DOHH2 (cell line): ENCODE results near the gene FLYWCH1.
A peak's percentile ranks its signal among the peaks of the same experiment; 100 is the strongest.

Experiments
- H3F3A ChIP-seq: fragments of 200-600 bp; sonication (generic), shearing (Covaris generic); 2 replicates; pipeline ENCODE4 v1.6.0; 2016; ENCODE audit warnings: antibody characterized with exemption, mild to moderate bottlenecking; ENCODE audit not compliant: control insufficient read depth, insufficient read depth
- H3K27ac ChIP-seq: fragments of 200-600 bp; sonication (generic); 2 replicates; pipeline ENCODE4 v1.5.1; 2014; ENCODE audit warnings: low read depth, mild to moderate bottlenecking, low read length, moderate library complexity
- H3K27me3 ChIP-seq: fragments of 200-600 bp; sonication (generic); 2 replicates; pipeline ENCODE4 v1.6.1; 2014; ENCODE audit warnings: mild to moderate bottlenecking, low read length, mixed read lengths; ENCODE audit not compliant: control insufficient read depth
- H3K36me3 ChIP-seq: fragments of 200-600 bp; sonication (generic); 2 replicates; pipeline ENCODE4 v1.6.1; 2014; ENCODE audit warnings: mild to moderate bottlenecking, low read length, moderate library complexity, mixed read lengths; ENCODE audit not compliant: control insufficient read depth
- H3K4me1 ChIP-seq: fragments of 200-600 bp; sonication (generic); 2 replicates; pipeline ENCODE4 v1.6.1; 2014; ENCODE audit warnings: mild to moderate bottlenecking, low read length, mixed read lengths; ENCODE audit not compliant: control insufficient read depth
- H3K4me2 ChIP-seq: fragments of 200-600 bp; sonication (generic); 2 replicates; pipeline ENCODE4 v1.6.0; 2014; ENCODE audit warnings: mild to moderate bottlenecking, low read length, moderate library complexity
- H3K4me3 ChIP-seq: fragments of 200-600 bp; sonication (generic); 2 replicates; pipeline ENCODE4 v1.5.1; 2014; ENCODE audit warnings: mild to moderate bottlenecking, low read length, mixed read lengths
- H3K79me2 ChIP-seq: fragments of 200-600 bp; sonication (generic); 2 replicates; pipeline ENCODE4 v1.6.1; 2014; ENCODE audit warnings: mild to moderate bottlenecking, low read length, mixed read lengths; ENCODE audit not compliant: control insufficient read depth
- H3K9me2 ChIP-seq: fragments of 200-600 bp; sonication (generic); replicated peaks from 2 replicates; pipeline ENCODE4 v1.6.1; 2014; ENCODE audit warnings: mild to moderate bottlenecking, low read length, mixed read lengths; ENCODE audit not compliant: control insufficient read depth
- H3K9me3 ChIP-seq: fragments of 200-600 bp; sonication (generic); 2 replicates; pipeline ENCODE4 v1.6.1; 2014; ENCODE audit warnings: antibody characterized with exemption, low read length, mixed read lengths; ENCODE audit not compliant: control insufficient read depth, insufficient read depth
- H4K20me1 ChIP-seq: fragments of 200-600 bp; sonication (generic); 2 replicates; pipeline ENCODE4 v1.6.0; 2014; ENCODE audit warnings: low read depth, mild to moderate bottlenecking, antibody characterized with exemption, low read length, moderate library complexity; ENCODE audit not compliant: control insufficient read depth, insufficient read depth
- CTCF ChIP-seq: fragments of 200-600 bp; sonication (generic); IDR thresholded peaks from one replicate; pipeline ENCODE4 v1.5.1; 2014; ENCODE audit warnings: antibody characterized with exemption, mild to moderate bottlenecking, low read depth, low read length; ENCODE audit not compliant: poor library complexity, severe bottlenecking
- EZH2phosphoT487 ChIP-seq: fragments of 200-600 bp; sonication (generic); IDR thresholded peaks from 2 replicates; pipeline ENCODE4 v1.6.1; 2017; ENCODE audit warnings: borderline replicate concordance, mild to moderate bottlenecking, antibody characterized with exemption, low read length, moderate library complexity, mixed read lengths

The FLYWCH1 gene

GRCh38 chr16:2980227-2981176, 68.8 kb downstream of the FLYWCH1 start, which contains the start of gene PKMYT1:
Gene PKMYT1 (minus strand): TSS chr16:2980446. CDS start chr16:2979657, 789 bp downstream.
- TF ChIP-seq EZH2phosphoT487 (no peak), CTCF (no peak)
- Histone ChIP-seq H3K79me2 (peaks cover 56% of the 10 kb centered on the region), H3K27ac (peak within 1 kb of the TSS; percentile 74), H3K4me1 (peaks cover 50% of the 10 kb centered on the region), H4K20me1 (peaks cover 6% of the 10 kb centered on the region; the same call in 1 of the 2 replicates), H3F3A (peaks cover 6% of the 10 kb centered on the region), H3K9me2 (no peaks in the 10 kb centered on the region), H3K9me3 (no peaks in the 10 kb centered on the region), H3K4me3 (peak within 1 kb of the TSS; percentile 99), H3K27me3 (peaks cover under 1% of the 10 kb centered on the region; the same call in 1 of the 2 replicates), H3K4me2 (peak within 1 kb of the TSS; percentile 97), H3K36me3 (peaks cover 44% of the 10 kb centered on the region)

DNA sequence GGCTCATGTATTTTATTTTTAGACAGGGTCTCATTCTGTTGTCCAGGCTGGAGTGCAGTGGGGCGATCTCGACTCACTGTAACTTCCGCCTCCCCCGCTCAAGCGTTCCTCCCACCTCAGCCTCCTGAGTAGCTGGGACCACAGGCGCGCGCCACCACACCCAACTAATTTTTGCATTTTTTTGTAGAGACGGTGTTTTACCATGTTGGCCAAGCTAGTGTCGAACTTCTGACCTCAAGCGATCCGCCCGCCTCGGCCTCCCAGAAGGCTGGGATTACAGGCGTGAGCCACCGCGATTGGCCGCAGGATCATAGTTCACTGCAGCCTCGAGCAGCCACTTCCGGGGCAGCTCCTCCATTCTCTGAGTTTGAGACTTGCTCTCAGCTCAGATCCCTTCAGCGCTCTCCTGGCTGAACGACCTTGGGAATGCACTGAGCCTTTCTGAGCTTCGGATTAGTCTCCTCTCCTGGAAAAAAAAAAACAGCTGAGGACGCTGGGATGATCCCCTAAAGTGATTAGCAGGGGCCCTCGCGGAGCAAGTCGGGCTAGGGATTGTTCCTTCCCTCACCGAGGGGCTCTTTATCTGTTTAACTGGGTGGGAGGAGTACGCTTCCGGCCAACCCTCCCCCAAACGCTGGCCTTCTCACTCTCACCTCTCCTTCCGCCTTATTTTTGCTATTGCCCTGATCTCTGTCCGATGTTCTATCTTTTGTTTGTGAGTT, 69.6 kb downstream of the FLYWCH1 start:
- peaks cover 6% of the 10 kb centered on the region; the same call in 1 of the 2 replicates for H4K20me1 ChIP-seq
- peaks cover 4% of the 10 kb centered on the region; the same call in 1 of the 2 replicates for H3K27me3 ChIP-seq
- H3F3A ChIP-seq = peaks cover 6% of the 10 kb centered on the region
- H3K9me2 ChIP-seq = no peaks in the 10 kb centered on the region
- H3K79me2 ChIP-seq = peaks cover 48% of the 10 kb centered on the region
- peak overlapping the region; percentile 97 for H3K4me2 ChIP-seq
- TF ChIP-seq CTCF (no peak), EZH2phosphoT487 (no peak)
- H3K4me3 ChIP-seq = peak overlapping the region; percentile 99
- H3K27ac ChIP-seq = peak overlapping the region; percentile 74
- no peaks in the 10 kb centered on the region for H3K9me3 ChIP-seq
- H3K4me1 ChIP-seq = peaks cover 50% of the 10 kb centered on the region
- H3K36me3 ChIP-seq = peaks cover 36% of the 10 kb centered on the region

DNA sequence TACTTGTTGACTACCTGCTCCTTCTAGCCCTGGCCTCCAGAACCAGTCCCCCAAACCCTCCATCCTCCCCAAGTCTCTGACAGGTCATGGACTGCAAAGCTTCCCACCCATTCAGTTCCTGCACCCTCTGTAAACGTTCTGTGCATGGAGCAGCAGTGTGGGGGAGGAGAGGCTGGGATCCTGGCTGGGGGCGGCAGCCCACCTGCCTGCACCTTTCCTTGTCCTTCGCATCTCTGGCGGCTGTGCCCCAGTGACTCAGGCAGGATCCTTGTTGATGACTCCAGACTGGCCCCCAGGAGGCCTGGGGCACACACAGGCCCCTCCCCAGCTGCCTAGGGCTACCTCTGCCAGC, 70.1 kb downstream of the FLYWCH1 start:
- Histone ChIP-seq H4K20me1 (peaks cover 6% of the 10 kb centered on the region; the same call in 1 of the 2 replicates), H3K27me3 (peaks cover 4% of the 10 kb centered on the region; the same call in 1 of the 2 replicates), H3K4me1 (peaks cover 50% of the 10 kb centered on the region), H3K4me2 (no peak overlapping the region), H3K9me3 (no peaks in the 10 kb centered on the region), H3K9me2 (no peaks in the 10 kb centered on the region), H3K4me3 (no peak overlapping the region), H3K27ac (no peak overlapping the region), H3K79me2 (peaks cover 44% of the 10 kb centered on the region), H3K36me3 (peaks cover 30% of the 10 kb centered on the region), H3F3A (peaks cover 6% of the 10 kb centered on the region)
- no peak for TF ChIP-seq CTCF
